GM19239 (cell line): ENCODE results near the gene TSHR.
A peak's percentile ranks its signal among the peaks of the same experiment; 100 is the strongest.
"Not testable (repeated sequence)": the region's sequence is repeated elsewhere in the genome, so short reads cannot be mapped to it uniquely, and the experiment has no call there.

ENCODE experiments used
- DNase-seq: peaks from one replicate; pipeline ENCODE4 v3.0.0; 2011; ENCODE audit warnings: low spot score; ENCODE audit not compliant: insufficient read length
- FAIRE-seq: peaks from 2 replicates; lab custom pipeline; 2011; peaks lifted over from hg19 to GRCh38; lab: Jason Lieb, UNC

The TSHR gene

GRCh38 chr14:80955416-80955941 is at the start of gene TSHR:
Gene TSHR, plus strand, starts transcription at chr14:80955621. Its CDS starts 60 bp downstream, at chr14:80955681.
- DNase-seq (no peak), FAIRE-seq (no peak)

- DNase-seq (no peak), FAIRE-seq (no peak)
Measured at GRCh38 chr14:80906336-80906735, 49.1 kb upstream of the TSHR start.

GRCh38 chr14:80906946-80907345 is 48.5 kb upstream of the TSHR start:
- FAIRE-seq = no peak
- no peak for DNase-seq

GRCh38 chr14:80912013-80912412 is 43.4 kb upstream of the TSHR start:
- not testable (repeated sequence) for DNase-seq, FAIRE-seq

- FAIRE-seq = no peak
- DNase-seq = no peak
Measured at GRCh38 chr14:80919622-80920021, 35.8 kb upstream of the TSHR start.

GRCh38 chr14:80923368-80923767 is 32.1 kb upstream of the TSHR start:
- FAIRE-seq = no peak

GRCh38 chr14:80924365-80925103 is 30.9 kb upstream of the TSHR start:
- no peak for FAIRE-seq

More at GRCh38 chr14:80923368-80923767, 32.1 kb upstream of the TSHR start:
- no peak for DNase-seq

GRCh38 chr14:80926397-80927082 is 28.9 kb upstream of the TSHR start:
- DNase-seq (no peak), FAIRE-seq (no peak)

More at GRCh38 chr14:80924365-80925103, 30.9 kb upstream of the TSHR start:
- DNase-seq = no peak

GRCh38 chr14:80927083-80927989 is 28.1 kb upstream of the TSHR start:
- no peak for FAIRE-seq

GRCh38 chr14:80930095-80930494 is 25.3 kb upstream of the TSHR start:
- FAIRE-seq (peak; percentile 31), DNase-seq (no peak)

More at GRCh38 chr14:80927083-80927989, 28.1 kb upstream of the TSHR start:
- no peak for DNase-seq

- FAIRE-seq (peak; percentile 84), DNase-seq (peak; percentile 36)
Measured at GRCh38 chr14:80930836-80931389, 24.5 kb upstream of the TSHR start.

GRCh38 chr14:80933282-80933681 is 22.1 kb upstream of the TSHR start:
- DNase-seq (no peak), FAIRE-seq (no peak)

GRCh38 chr14:80933686-80934085 is 21.7 kb upstream of the TSHR start:
- DNase-seq (no peak), FAIRE-seq (no peak)

GRCh38 chr14:80940146-80940545 is 15.3 kb upstream of the TSHR start:
- FAIRE-seq (no peak), DNase-seq (no peak)

- peak; percentile 38 for DNase-seq
- peak; percentile 100 for FAIRE-seq
Measured at GRCh38 chr14:80941241-80942185, 13.9 kb upstream of the TSHR start, which contains the start of gene CEP128. Gene CEP128, minus strand, starts transcription at chr14:80941738.

GRCh38 chr14:80942191-80942600 is 13.2 kb upstream of the TSHR start:
- no peak for FAIRE-seq
- DNase-seq = no peak

GRCh38 chr14:80944861-80945617 is 10.4 kb upstream of the TSHR start:
- DNase-seq (no peak), FAIRE-seq (no peak)

- FAIRE-seq (no peak), DNase-seq (no peak)
Measured at GRCh38 chr14:80946187-80946586, 9.2 kb upstream of the TSHR start.
